GM12873 (cell line): Measurements from ENCODE around the gene PABPN1L.
A peak's percentile ranks its signal among the peaks of the same experiment; 100 is the strongest.

Source experiments
- CTCF ChIP-seq: IDR thresholded peaks from 2 replicates; pipeline ENCODE4 v1.5.1; 2012; ENCODE audit warnings: low read depth, mild to moderate bottlenecking, moderate library complexity, low read length, control low read depth; ENCODE audit not compliant: insufficient read depth; ENCODE audit errors: missing control alignments

The PABPN1L gene

GRCh38 chr16:88911136-88911945 is 44.9 kb upstream of the PABPN1L start:
- TF ChIP-seq CTCF, result no peak

- TF ChIP-seq CTCF, result no peak
These were observed 44.0 kb upstream of the PABPN1L start for GRCh38 chr16:88910284-88911135.

GRCh38 chr16:88909431-88910210 is 43.2 kb upstream of the PABPN1L start:
- no peak for TF ChIP-seq CTCF

- no peak for TF ChIP-seq CTCF
These were observed 41.8 kb upstream of the PABPN1L start for GRCh38 chr16:88908307-88908706.

GRCh38 chr16:88907768-88908167 is 41.3 kb upstream of the PABPN1L start:
- no peak for TF ChIP-seq CTCF

GRCh38 chr16:88906535-88907105 is 40.2 kb upstream of the PABPN1L start:
- peak; percentile 10 for TF ChIP-seq CTCF

GRCh38 chr16:88906020-88906419 is 39.6 kb upstream of the PABPN1L start:
- no peak for TF ChIP-seq CTCF
